CD4-positive, alpha-beta T cell (primary cell): Measurements from ENCODE around the gene GAREM1. TPM values are rescaled to one million over a fixed set of nuclear protein-coding genes. Genes with fewer than 3 reads are reported as not detected.

Experiments used
- ATAC-seq: fragments of 200-7000 bp; cut with Tn5 transposase; one replicate; pipeline ENCODE4 v1.10.0; 2022; ENCODE audit warnings: mild to moderate bottlenecking; ENCODE audit not compliant: poor library complexity
- CTCF ChIA-PET: fragments of 350-600 bp; sonication (Branson Sonifier 250); formaldehyde crosslinking; loops from one replicate; lab custom pipeline; 2021; ENCODE audit warnings: antibody characterized with exemption, inconsistent platforms; lab: Charles Lee
- POLR2A ChIA-PET: fragments of 350-600 bp; sonication (Branson Sonifier 250); formaldehyde crosslinking; loops from one replicate; lab custom pipeline; 2021; ENCODE audit warnings: antibody characterized with exemption, inconsistent platforms; lab: Charles Lee
- DNase-seq, 14 experiments: peaks; one replicate each; pipeline ENCODE4 v3.0.0-alpha.2; 2013 to 2020; ENCODE audit warnings: mixed read lengths in 2 of 14
- H3K27ac ChIP-seq, 2 donors: one replicate each; pipeline versions ENCODE4 v1.5.1 to v1.7.0; 2013; ENCODE audit warnings: low read length in 2 of 2, low read depth in 1 of 2, mild to moderate bottlenecking in 1 of 2
- H3K27me3 ChIP-seq, 2 experiments: 1 replicate in 1 of 2; 2 replicates in 1 of 2; pipeline versions ENCODE4 v1.6.1 to v1.7.0; 2013; ENCODE audit warnings: low read length in 2 of 2, control low read depth in 1 of 2, mild to moderate bottlenecking in 1 of 2, moderate library complexity in 1 of 2; ENCODE audit not compliant: insufficient read depth in 2 of 2, control insufficient read depth in 1 of 2
- H3K36me3 ChIP-seq: one replicate; pipeline ENCODE4 v1.6.1; 2013; ENCODE audit warnings: low read length, control low read depth; ENCODE audit not compliant: insufficient read depth
- H3K4me1 ChIP-seq: one replicate; pipeline ENCODE4 v1.6.1; 2013; ENCODE audit warnings: low read length, control low read depth; ENCODE audit not compliant: insufficient read depth
- H3K4me3 ChIP-seq: one replicate; pipeline ENCODE4 v1.5.1; 2013; ENCODE audit warnings: mild to moderate bottlenecking, low read length, moderate library complexity
- H3K9me3 ChIP-seq, 2 experiments: 1 replicate in 1 of 2; 2 replicates in 1 of 2; pipeline versions ENCODE4 v1.6.1 to v1.7.0; 2013; ENCODE audit warnings: low read length in 2 of 2, mild to moderate bottlenecking in 2 of 2, control low read depth in 1 of 2, moderate library complexity in 1 of 2; ENCODE audit not compliant: control insufficient read depth in 1 of 2, insufficient read depth in 1 of 2
- H3K27ac Mint-ChIP-seq: one replicate; pipeline ENCODE4 v1.8.0; 2020; ENCODE audit warnings: mixed read lengths
- H3K27me3 Mint-ChIP-seq: one replicate; pipeline ENCODE4 v1.8.0; 2021; ENCODE audit warnings: mixed read lengths
- H3K36me3 Mint-ChIP-seq: one replicate; pipeline ENCODE4 v1.8.0; 2021; ENCODE audit warnings: low read depth, mixed read lengths
- H3K4me1 Mint-ChIP-seq: one replicate; pipeline ENCODE4 v1.8.0; 2021; ENCODE audit warnings: low read depth, mixed read lengths
- H3K4me3 Mint-ChIP-seq: one replicate; pipeline ENCODE4 v1.8.0; 2020; ENCODE audit warnings: mild to moderate bottlenecking, mixed read lengths
- H3K9me3 Mint-ChIP-seq: one replicate; pipeline ENCODE4 v1.8.0; 2020; ENCODE audit warnings: mixed read lengths
- CTCF ChIP-seq: fragments of 200-600 bp; IDR thresholded peaks from one replicate; pipeline ENCODE4 v1.8.0; 2022; ENCODE audit warnings: antibody characterized with exemption, mild to moderate bottlenecking
- intact Hi-C, 2 experiments: fragments of 100-400 bp; cut with DNase I in 1 of 2; cut with micrococcal nuclease in 1 of 2; formaldehyde crosslinking; loops; one replicate each; pipeline versions ENCODE4 v1.15.1 to v1.9.0; 2023 to 2025; cut with DNase I, micrococcal nuclease
- total RNA-seq, 174 experiments: library from RNA in 2 of 174; stranded (reverse) in 2 of 174; gene quantifications; one replicate each; pipeline ENCODE4 v1.2.3 and lab custom pipeline; 2021 to 2026

The GAREM1 gene
- total RNA-seq, 2 experiments from 2014 or later: 0.14 to 0.34 TPM

- H3K4me1 Mint-ChIP-seq: no peaks in the 10 kb centered on the region
- DNase-seq (no peak), ATAC-seq (no peak)
- intact Hi-C loops: no loop called here
- no peaks in the 10 kb centered on the region for H3K36me3 Mint-ChIP-seq
- no peak overlapping the region for H3K27ac Mint-ChIP-seq
- CTCF ChIA-PET: no interaction called here
- Histone ChIP-seq H3K27ac (no peak overlapping the region), H3K27me3 (peaks cover 0 to 3% of the 10 kb centered on the region in 2 experiments), H3K9me3 (peaks cover 0 to 3% of the 10 kb centered on the region in 2 experiments), H3K4me1 (no peaks in the 10 kb centered on the region), H3K36me3 (no peaks in the 10 kb centered on the region), H3K4me3 (no peak overlapping the region)
- H3K27me3 Mint-ChIP-seq: peaks cover 26% of the 10 kb centered on the region
- POLR2A ChIA-PET: no interaction called here
- no peaks in the 10 kb centered on the region for H3K9me3 Mint-ChIP-seq
- no peak for TF ChIP-seq CTCF
- no peak overlapping the region for H3K4me3 Mint-ChIP-seq
These were observed 215.1 kb downstream of the GAREM1 start for GRCh38 chr18:32255570-32255969.

GRCh38 chr18:32252141-32252860, 218.4 kb downstream of the GAREM1 start:
- Mint-ChIP-seq H3K4me1 (no peaks in the 10 kb centered on the region), H3K36me3 (no peaks in the 10 kb centered on the region)
- H3K4me1 ChIP-seq: no peaks in the 10 kb centered on the region

GRCh38 chr18:32251466-32251865, 219.2 kb downstream of the GAREM1 start:
- Mint-ChIP-seq H3K4me3 (no peak overlapping the region), H3K27ac (no peak overlapping the region), H3K4me1 (no peaks in the 10 kb centered on the region), H3K27me3 (peaks cover 48% of the 10 kb centered on the region), H3K36me3 (no peaks in the 10 kb centered on the region), H3K9me3 (no peaks in the 10 kb centered on the region)
- ChIA-PET POLR2A (no interaction called here), CTCF (interaction anchor here (0.6 to 0.7 kb wide), 2 partner anchors 22 to 41 kb away, joined by 3 to 4 read pairs; no protein-coding TSS in a partner anchor)
- H3K27ac ChIP-seq: no peak overlapping the region
- intact Hi-C loops: no loop called here
- peaks cover 0 to 3% of the 10 kb centered on the region in 2 experiments for H3K27me3 ChIP-seq
- no peaks in the 10 kb centered on the region for H3K9me3 ChIP-seq
- H3K4me1 ChIP-seq: no peaks in the 10 kb centered on the region
- no peaks in the 10 kb centered on the region for H3K36me3 ChIP-seq
- TF ChIP-seq CTCF: no peak
- no peak overlapping the region for H3K4me3 ChIP-seq
- no peak for ATAC-seq
- no peak for DNase-seq

More at GRCh38 chr18:32252141-32252860, 218.4 kb downstream of the GAREM1 start:
- H3K27ac Mint-ChIP-seq: no peak overlapping the region
- ChIA-PET POLR2A (no interaction called here), CTCF (interaction anchor here (0.6 to 0.7 kb wide), 2 partner anchors 21 to 40 kb away, joined by 3 to 4 read pairs; no protein-coding TSS in a partner anchor)
- no peaks in the 10 kb centered on the region for H3K9me3 Mint-ChIP-seq
- H3K36me3 ChIP-seq: no peaks in the 10 kb centered on the region
- DNase-seq: no peak
- H3K4me3 Mint-ChIP-seq: no peak overlapping the region
- peaks cover 47% of the 10 kb centered on the region for H3K27me3 Mint-ChIP-seq
- no peak overlapping the region for H3K4me3 ChIP-seq
- no peak for ATAC-seq
- H3K27ac ChIP-seq: no peak overlapping the region
- intact Hi-C loops: no loop called here
- peaks cover 0 to 3% of the 10 kb centered on the region in 2 experiments for H3K27me3 ChIP-seq
- TF ChIP-seq CTCF: no peak
- no peaks in the 10 kb centered on the region for H3K9me3 ChIP-seq
